Stimulated activated CD4-positive, alpha-beta T cell treated with anti-CD3 and anti-CD28 coated beads, Interleukin-4, amount 100 ng/mL, for 24 hours (primary cell): Measurements from ENCODE around the gene PDLIM1.

Experiments used
- DNase-seq: peaks from one replicate; pipeline ENCODE4 v3.0.0-alpha.2; 2020

Gene PDLIM1

DNA sequence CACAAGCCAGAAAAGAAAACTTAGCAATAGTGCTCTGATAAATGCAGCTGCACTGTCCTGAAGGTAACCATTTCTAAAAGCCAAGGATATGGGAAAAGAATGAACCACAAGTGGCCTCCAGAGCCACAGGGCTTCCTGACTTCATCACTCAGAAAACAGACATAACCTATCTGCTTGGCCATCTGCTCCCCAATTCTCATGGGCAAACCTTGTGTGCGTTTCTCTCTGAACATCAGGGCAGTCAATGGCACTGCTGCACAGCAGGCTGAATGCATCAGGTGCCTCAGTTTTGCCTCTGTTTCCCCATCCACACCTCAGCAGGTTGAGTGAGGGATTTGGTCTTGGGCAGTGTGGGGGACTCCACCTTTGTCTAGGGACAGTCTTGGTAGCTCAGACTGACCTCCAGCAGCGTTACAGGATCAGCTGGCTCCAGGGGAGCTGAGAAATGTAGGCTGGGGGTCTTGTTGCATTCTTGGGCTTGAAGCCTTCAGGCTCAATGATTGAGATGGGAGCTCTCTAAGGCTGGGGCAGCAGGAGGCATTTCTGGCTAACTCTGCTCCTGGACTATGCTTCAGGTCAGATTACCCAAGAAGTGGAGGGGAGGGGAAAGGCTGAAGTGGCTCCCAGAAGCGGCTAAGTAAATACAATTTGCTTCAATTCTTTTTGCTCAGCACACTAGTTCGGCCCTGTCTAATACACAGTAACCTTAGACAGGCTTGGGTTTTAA lies 23.6 kb upstream of the PDLIM1 start:
- no peak for DNase-seq

DNA sequence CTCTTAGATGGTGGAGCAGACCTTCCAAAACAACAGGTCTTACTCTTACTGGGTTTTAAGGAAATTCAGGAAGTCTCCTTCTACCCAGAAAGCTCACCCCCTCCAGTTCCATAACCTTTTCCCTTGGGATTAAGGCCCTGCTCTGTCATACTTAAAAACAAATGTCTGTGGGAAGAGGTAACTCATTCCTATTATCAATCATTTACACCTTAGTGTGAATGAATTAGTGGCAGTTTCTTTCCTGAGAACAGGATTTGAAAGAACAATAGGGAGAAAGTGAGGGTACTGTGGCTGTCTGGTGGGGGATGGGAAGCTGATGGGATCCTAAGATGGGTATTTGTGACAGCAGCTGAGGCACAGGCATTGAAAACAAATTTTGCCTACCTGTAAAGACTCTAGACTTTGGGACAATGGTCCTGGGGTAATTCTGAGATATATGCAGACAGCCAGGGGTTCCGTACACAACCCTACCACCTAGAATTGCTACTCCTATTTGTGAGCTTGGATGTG lies 22.2 kb upstream of the PDLIM1 start:
- no peak for DNase-seq

DNA sequence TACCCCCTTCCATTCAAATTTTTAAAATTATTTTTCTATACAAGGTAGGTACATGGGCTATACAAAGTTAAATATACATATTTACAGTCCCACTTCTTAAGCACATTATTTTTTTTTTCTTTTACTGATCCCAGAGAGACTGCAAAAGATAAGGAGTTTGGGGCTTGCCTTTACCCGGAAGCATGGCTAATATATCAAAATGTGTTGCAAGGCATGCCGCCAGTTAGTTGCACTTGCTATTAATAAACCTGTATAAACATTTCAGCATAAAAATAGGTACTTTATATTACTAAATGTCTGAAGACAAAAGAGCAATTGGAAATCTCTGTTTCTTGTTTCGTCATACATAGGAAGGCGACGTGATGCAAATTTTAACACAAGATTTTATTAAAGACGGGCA lies 21.5 kb upstream of the PDLIM1 start:
- no peak for DNase-seq

DNA sequence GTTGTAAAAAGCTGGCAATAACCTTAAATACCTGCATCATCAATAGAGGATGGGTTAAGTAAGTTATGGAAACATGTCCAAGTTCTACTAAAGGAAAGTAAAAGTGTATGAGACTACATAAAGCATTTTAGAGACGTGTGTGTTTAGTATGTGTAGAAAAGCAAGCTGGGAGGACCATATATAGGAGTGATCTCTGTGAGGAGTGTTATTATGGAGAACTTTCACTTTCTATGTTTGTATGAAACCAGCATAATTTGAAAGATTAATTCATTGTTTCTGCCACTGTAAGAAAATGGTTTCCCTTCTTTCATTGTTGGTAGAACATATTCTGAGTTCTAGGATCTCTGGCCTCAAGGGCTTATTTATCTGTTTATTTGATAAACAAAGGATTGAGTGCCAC lies 19.2 kb upstream of the PDLIM1 start:
- no peak for DNase-seq

DNA sequence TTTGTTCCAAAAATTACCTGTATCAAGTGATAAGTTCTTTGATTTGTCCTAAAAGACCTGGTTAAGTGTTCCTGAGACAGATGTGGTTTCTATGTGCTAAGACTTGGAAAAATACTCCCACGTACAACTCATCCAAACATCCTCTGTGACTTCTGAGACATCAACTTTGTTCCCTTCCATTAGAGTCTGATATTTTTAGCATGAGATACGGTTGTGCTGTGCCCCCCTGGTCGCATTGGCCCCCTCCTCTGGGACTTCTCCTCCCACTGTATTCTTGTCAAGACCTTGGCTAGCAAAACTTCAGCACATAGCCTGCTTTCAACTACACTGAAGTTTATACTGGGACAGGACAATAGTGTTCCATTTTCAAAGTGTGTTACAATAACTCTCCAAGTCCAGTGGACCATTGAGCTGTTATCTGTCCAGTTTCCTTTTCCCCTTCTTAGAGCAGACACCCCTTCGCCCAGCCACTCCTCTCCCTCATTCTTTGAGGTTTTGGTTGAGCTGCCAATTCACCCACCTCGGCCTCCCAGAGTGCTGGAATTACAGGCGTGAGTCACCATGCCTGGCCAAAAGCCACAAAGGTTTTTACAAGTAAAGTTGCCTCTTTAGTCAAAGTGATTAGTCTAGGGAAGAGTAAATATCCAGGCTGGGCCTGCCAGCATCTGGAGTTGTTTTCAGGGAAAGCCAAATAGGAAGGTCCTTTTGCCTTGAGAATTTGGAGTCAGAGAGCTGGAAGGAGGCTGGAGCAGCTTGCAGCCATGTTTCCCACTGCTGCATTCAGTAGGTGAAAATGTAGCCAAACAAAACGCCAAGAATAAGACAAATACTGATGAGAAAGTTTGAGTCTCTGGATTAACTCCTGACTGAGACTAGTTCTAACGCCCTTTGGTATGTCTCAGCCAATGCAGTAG lies 17.8 kb upstream of the PDLIM1 start:
- DNase-seq = no peak

DNA sequence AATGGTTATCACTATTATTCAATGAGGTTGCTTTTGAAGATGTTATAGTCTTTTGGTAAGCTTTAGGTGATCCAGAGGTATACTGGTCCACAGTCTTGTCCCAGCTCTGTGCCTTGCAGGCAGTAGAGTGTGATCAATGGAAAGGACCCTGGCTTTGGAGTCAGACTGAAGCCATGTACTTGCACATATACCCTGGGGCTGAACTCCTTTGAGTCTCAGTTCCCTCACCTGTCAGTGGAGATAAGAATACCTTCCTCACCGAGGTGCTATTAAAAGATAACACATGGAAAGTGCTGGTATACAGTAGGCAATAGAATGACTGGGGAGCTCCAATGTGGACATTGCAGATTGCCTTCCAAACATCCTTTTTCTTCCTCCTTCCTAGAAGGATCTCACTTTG lies 16.0 kb upstream of the PDLIM1 start:
- DNase-seq = no peak

DNA sequence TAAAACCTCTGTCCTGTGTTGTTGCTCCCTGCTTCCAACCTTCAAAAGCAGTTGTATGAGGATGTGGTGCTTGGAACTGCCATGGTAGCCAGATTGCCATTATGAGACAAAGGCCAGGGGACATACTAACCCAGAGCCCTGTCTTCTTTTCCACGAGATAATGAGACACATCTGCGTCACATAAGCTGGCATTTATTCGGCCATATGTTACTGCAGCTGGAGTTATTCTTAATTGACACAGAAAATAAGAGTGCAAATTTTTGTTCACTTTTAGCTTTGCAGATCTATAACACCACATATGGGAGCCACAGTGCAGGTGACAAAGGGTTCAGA lies 15.5 kb upstream of the PDLIM1 start:
- no peak for DNase-seq

DNA sequence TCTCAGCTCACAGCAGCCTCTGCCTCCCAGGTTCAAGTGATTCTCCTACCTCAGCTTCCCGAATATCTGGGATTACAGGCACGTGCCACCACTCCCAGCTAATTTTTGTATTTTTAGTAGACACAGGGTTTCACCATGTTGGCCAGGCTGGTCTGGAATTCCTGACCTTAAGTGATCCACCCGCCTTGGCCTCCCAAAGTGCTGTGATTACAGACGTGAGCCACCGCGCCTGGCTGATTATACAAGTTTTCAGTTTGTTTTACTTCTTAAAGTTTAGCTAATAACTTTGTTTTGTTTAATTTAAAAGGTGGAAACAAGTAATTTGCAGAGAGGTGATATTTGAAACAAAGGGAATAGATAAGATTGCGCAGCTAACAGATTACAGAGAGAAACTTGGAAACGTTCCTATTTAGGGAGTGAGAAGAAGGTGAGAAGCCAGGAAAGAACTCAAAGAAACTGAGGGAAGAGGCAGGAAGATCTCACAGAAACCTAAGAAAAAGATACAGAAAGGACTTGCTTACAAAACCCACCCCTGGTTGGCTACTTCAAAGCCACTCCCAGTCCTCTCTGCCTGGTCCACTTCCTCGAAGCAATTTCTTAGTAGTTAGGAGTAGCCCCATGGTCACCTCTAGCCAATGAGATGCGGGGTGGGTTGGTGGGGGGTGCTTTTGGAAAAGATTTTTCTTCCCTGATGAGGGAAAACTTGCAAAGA lies 15.0 kb upstream of the PDLIM1 start:
- DNase-seq = no peak

DNA sequence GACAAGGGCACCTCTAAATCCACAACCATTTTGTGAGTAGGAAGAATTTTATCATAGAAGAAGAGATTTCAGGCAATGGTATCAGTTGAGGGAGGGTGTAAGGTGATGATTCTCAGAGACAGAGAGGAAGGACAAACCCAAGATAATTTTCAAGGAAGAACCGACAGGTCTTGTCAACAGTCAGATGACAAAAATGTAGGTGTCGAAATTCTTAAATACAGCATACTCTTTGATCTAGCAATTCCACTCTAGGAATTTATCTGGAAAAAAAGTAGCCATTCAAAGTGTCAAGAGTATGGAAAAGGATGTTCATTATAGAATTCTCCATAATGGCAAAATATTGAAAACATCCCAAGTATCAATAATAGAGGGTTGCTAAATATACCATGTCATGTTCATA lies 14.2 kb upstream of the PDLIM1 start:
- DNase-seq = no peak

DNA sequence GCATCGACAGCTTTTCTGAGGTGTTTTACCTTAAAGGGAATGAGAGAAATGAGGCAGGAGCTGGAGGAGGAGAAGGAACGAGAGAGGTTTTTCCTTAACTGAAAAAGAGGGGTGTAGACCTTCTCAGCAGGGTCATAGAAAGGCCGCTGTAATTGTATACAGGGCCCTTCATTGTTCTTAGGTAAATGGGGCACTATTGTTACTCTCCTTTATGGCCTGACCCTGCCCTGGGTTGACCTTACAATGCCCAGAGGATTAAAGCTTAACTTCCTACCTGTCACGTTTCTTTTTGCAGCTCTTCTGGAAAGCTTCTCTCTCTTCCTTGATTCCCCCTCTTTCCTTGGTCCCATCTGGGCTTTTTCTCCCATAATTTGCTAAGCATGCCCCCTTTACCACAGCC lies 13.7 kb upstream of the PDLIM1 start:
- DNase-seq = no peak

DNA sequence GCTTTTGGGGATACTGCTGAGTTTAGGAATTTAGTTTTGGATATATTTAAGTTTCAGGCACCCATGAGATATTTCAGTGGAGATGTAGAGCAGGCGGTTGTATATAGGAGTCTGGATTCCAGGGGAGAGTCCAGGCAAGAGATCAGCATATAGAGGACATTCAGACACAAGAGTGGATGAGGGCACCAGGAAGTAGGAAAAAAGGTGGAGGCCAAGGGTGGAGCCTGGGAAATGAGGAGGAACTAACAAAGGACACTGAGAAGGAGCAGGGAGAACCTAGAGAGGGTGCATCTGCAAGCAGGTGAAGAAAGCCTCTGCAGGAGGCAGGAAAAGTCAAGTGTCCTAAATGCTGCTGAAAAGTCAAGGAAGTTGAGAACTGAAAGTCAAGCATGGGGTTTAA lies 13.1 kb upstream of the PDLIM1 start:
- DNase-seq = no peak

DNA sequence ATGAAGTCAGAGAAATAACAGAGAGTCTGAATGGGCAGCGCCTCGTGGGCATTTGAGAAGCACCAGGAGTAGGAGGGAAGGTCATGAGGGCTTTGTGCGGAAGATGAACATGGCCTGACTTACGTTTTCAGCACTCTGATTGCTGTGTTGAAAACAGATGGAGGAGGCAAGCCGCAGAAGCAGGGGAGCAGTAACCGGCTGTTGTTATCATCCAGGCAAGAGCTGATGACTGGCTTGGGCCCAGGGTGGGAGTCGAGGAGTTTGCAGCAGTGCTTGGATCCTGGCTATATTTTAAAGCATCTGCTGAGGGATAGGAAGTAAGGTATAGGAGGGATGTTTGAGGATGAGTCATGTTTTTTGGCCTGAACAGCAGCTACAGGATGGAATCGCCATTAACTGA lies 12.7 kb upstream of the PDLIM1 start:
- DNase-seq = no peak

DNA sequence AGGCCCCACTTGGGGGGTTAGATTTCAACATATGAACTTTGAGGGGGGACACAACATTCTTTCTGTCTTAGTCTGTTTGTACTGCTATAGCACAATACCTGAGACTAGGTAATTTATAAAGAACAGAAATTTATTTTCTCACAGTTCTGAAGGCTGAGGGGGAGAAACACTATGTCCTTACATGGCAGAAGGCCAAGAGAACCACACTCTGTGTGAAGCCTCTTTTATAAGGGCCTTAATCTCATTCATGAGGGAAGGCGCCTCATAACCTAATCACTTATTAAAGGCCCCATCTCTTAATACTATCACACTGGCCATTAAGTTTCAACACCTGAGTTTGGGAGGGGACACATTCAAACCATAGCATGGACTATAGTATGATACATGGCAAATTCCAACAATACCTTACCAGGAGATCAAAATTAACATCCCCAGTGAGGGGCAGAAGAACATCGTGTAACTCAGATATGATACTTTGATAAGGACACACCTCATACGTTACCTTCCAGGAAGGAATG lies 9.3 kb upstream of the PDLIM1 start:
- no peak for DNase-seq

DNA sequence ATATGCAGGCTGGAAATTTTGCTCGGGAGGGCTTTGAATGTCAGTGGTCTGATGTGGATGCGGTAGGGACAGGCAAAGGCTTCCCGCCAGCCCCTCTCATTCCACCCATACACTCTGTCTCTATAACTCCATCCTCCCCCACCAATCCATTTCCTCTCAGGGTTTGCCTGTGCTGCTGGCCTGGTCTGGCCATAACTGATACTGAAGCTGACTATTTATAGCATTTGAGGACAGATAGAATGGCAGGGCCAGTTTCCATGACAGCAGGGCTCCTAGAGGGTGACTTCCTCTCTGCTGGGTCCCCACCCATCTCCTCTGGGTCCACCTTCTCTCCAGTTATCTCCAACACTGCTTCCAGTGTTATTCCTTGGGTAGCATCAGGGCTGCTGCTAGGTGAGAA lies 6.6 kb upstream of the PDLIM1 start:
- no peak for DNase-seq

DNA sequence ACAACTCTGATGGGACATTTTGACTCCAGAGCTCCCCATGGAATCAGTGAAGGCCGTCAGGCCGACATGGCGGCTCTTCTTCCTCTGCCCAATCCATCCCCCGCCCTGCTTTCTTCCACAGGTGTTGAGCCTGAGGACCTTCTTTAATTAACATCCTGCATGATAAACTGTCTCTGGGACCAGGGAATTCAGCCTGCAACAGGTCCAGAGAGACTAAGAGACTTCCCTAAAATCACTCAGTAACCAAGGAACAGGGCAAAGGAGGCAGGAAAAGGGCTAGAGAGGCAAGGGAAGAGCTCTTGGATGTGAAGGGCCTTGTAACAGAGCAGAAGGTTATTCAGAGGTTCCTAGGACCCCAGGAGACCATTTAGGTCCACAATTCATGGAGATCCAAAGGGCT lies 6.0 kb upstream of the PDLIM1 start:
- no peak for DNase-seq

DNA sequence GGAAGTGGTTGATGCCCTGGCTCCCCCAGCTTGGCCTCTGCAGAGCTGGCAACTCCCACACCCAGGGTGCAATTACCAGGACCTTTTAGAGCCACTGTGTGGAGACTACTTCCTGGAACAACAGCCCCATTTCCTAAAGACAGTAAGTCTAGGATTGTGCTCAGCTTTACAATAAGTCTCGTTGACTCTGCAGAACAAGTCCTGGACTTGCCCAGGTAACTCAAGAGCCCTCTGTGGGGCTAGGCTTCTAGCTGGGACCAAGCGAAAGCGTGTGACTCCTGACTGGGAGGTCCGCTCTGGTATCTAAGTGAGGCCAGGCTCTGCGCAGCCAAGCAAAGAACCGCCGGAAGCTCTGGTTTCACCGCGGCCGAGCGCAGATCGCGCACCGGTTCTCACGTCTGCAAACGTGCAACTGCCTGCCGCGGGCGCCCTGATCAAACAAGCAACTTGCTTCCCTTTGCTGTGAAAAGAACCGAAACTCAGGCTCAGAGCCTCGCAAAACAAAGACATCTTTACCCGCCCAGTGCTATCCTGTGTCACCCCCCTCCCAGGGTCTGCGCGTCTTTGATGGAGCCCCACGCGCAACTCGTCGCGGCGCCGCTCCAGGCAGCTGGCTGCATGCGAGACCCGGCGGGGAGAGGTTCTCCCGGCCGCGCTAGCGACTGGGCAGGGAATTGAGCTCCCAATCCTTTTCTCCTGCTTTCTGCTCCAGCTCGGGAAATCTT lies 4.4 kb upstream of the PDLIM1 start:
- peak; percentile 18 for DNase-seq

DNA sequence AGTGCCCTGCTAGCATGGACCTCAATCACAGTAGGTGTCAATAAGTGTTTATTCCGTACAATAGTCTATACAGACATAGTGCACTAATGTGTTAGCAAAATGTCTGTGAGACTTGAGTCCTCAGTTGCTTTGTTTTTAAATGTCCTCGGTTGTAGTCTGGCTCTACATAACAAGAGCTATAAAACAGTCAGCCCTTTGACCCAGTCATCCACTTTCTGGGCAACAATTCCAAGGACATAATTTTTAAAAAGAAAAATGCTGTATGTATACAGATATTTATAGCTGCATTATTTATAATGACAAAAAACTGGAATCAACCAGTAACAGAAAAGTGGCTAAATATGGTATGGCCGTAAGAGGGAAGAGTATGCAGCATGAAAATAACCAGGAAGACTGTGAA lies 2.8 kb upstream of the PDLIM1 start:
- no peak for DNase-seq

DNA sequence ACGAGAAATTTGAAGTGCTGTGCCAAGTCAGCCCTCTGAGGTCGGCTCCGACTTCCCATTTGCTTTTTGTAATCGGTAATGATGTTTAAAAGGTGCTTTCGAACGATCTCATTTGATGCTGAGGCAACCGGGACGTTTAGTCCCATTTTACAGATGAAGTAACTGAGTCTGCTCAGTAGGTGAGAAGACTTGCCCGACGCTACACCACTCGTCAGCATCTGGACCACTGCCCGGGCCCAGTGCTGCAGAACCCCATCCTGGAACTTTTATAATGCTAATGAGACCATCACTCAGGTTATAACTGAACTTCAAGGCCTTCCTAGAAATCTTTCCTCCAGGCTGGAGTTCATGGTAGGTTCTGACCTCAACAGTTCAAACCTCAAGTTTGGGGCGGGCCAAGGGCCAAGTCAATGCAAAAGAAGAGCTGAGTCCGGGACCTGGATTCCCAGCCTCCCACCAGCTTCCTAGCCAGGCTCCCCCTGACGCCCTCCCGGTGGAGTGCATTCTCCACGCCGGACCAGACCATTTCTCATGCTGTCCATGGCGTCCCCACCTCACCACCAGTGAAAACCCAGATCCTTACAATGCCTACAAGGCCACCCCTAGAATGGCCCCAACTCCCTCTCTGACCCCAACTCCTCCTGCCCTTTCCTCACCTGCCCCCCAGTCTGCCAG lies 699 bp upstream of the PDLIM1 start:
- no peak for DNase-seq

DNA sequence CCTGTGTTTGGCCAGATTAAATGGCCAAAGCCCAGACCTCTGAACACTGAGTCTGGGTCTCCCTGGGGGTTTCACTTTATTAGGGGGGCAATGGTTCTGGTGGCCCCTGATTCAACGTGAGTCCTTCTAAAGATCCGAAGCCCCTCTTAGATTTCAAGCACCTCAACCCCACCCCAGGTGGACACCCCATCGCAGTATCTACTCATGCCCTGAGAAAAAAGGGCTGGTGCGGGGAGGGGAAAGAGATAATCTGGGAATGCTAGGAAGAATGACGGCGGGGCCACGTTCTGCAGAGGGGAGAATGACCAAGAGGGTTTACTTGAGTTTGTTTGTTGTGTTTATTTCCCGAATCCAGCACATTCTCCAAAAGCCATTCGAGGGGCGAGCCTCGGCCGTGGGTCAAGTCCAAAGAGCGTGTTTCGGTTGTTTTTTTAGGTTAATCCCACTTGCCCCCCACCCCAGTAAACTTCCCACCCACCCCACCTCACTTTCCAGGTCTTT lies 832 bp downstream of the PDLIM1 start:
- DNase-seq = no peak

DNA sequence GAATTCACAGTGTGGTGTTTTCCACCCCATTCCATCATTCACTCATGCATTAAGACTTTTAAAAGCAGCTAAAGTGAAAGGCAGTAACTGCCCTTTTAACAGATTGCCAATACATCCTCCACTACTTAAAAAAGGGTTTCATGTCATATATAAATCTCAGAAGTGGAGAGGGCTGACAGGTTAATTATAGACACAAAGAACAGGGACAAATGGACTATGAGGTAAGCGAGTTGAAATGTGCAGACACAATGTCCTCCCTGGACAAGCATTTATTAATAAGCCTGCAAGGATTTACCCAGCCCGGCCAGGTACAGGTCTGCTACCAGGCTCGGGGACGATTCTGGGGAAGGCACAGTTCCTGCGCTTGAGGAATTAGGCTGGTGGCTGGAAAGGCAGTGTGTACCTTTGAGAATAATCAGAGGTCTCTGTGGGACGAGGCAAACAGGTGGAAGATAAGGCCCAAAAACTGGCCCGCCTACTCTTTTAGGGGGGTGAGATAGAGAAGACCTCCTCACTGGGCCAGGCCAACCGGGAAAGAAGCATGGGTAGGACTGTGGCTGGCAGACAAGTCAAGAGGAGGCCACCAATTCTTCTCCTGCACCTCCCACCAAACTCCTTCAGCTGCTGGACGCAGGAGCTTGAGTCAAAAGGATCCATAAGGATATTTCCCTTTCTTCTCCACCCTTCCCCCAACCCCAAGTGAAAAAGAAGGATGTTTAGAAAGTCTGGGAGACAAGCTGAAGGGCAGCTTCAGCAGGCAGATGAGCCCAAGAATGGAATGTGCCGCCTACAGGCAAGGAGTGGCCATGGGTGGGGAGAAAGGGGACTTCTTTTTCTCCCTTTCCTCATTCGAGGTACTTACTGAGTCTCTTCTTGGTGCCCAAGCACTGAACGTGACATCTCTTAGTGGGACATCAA lies 1.5 kb downstream of the PDLIM1 start:
- no peak for DNase-seq

DNA sequence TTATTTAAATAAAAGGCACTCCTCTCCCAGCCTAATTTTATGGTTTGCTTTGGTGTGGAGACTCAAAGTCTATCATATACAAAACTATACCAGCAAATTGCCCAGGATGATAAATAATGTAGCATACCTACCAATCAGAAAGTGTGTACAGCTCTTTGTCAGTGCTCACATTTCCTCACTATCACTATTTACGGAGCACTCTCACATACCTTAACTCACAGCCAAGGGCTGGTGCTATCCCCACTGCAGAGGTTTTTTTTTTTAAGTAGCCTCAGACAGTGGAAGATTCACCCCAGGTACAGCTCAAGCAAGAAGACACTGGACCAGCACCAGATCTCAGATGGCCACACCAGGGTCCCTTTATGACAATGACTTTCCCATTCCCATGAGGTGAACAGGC lies 2.5 kb downstream of the PDLIM1 start:
- DNase-seq = no peak
